Adipocyte (in vitro differentiated cells): Measurements from ENCODE around the gene PELI1.

ENCODE experiments used
- DNase-seq: peaks from one replicate; pipeline ENCODE4 v3.0.0-alpha.2; 2015; ENCODE audit warnings: low read depth
- H3K27me3 ChIP-seq: replicated peaks from 2 replicates; pipeline ENCODE4 v1.7.0; 2013; ENCODE audit warnings: mild to moderate bottlenecking, low read length, moderate library complexity; ENCODE audit not compliant: control insufficient read depth, insufficient read depth
- H3K36me3 ChIP-seq: 2 replicates; pipeline ENCODE4 v1.7.0; 2013; ENCODE audit warnings: low read length, mild to moderate bottlenecking, moderate library complexity; ENCODE audit not compliant: control insufficient read depth, insufficient read depth, severe bottlenecking
- H3K4me1 ChIP-seq: 2 replicates; pipeline ENCODE4 v1.7.0; 2013; ENCODE audit warnings: mild to moderate bottlenecking, low read length, moderate library complexity; ENCODE audit not compliant: control insufficient read depth, insufficient read depth
- H3K4me3 ChIP-seq: 2 replicates; pipeline ENCODE4 v1.7.0; 2013; ENCODE audit warnings: mild to moderate bottlenecking, low read length, moderate library complexity
- H3K9ac ChIP-seq: 2 replicates; pipeline ENCODE4 v1.7.0; 2013; ENCODE audit warnings: mild to moderate bottlenecking, low read length, moderate library complexity
- H3K9me3 ChIP-seq: 2 replicates; pipeline ENCODE4 v1.7.0; 2013; ENCODE audit warnings: mild to moderate bottlenecking, low read length, moderate library complexity; ENCODE audit not compliant: control insufficient read depth

PELI1 gene

GRCh38 chr2:64173156-64174135 is 29.2 kb upstream of the PELI1 start:
- no peaks in the 10 kb centered on the region for H3K27me3 ChIP-seq
- H3K4me3 ChIP-seq, result no peak overlapping the region
- no peak overlapping the region for H3K9ac ChIP-seq
- peaks cover 15% of the 10 kb centered on the region for H3K4me1 ChIP-seq
- no peak for DNase-seq
- H3K9me3 ChIP-seq, result no peaks in the 10 kb centered on the region
- no peaks in the 10 kb centered on the region for H3K36me3 ChIP-seq

DNA sequence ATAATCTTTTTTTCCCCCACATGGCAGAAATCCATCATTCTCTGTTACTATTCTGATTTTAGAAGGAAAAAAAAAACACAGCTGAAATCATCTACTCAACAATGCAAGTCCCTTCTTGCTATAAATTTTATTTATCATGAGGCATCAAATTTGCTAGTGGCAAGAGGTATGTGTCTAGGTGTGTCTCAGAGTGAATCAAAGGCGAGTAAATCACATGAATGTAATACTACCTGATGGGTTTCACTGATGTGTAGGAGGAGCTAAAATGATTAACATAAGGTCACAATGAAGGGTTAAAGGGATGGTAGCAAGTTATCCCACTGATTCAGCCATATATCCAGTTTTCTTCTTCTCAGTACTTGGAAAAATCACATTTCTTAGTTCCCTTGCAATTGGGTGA is 24.5 kb upstream of the PELI1 start:
- no peaks in the 10 kb centered on the region for H3K9me3 ChIP-seq
- no peaks in the 10 kb centered on the region for H3K36me3 ChIP-seq
- DNase-seq, result no peak
- H3K4me1 ChIP-seq, result no peaks in the 10 kb centered on the region
- no peak overlapping the region for H3K9ac ChIP-seq
- H3K27me3 ChIP-seq, result no peaks in the 10 kb centered on the region
- no peak overlapping the region for H3K4me3 ChIP-seq

DNA sequence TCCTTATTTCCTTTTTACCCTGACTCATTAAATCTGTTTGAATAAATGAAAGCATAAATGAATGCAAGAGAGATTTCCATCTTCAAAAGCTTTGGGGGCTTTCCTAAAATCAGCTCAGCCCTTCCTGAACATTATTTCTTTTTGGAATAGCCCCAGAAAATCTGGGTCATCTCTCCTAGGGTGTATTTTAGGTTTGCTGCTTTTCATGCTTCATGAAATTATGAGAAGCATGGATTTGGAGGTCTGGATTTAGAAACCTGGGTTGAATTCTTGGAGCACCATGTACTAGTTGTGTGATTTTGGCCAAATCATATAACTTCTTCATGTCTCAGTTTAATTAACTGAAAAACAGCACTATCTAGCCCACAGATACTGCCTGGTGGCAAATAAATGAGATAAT is 24.0 kb upstream of the PELI1 start:
- H3K9me3 ChIP-seq, result no peaks in the 10 kb centered on the region
- no peaks in the 10 kb centered on the region for H3K36me3 ChIP-seq
- H3K4me3 ChIP-seq, result no peak overlapping the region
- no peaks in the 10 kb centered on the region for H3K4me1 ChIP-seq
- no peaks in the 10 kb centered on the region for H3K27me3 ChIP-seq
- no peak for DNase-seq
- no peak overlapping the region for H3K9ac ChIP-seq

GRCh38 chr2:64166637-64167420 is 22.6 kb upstream of the PELI1 start:
- Histone ChIP-seq H3K9me3 (no peaks in the 10 kb centered on the region), H3K4me3 (no peak overlapping the region), H3K9ac (no peak overlapping the region), H3K4me1 (no peaks in the 10 kb centered on the region), H3K27me3 (no peaks in the 10 kb centered on the region), H3K36me3 (no peaks in the 10 kb centered on the region)
- DNase-seq, result no peak

DNA sequence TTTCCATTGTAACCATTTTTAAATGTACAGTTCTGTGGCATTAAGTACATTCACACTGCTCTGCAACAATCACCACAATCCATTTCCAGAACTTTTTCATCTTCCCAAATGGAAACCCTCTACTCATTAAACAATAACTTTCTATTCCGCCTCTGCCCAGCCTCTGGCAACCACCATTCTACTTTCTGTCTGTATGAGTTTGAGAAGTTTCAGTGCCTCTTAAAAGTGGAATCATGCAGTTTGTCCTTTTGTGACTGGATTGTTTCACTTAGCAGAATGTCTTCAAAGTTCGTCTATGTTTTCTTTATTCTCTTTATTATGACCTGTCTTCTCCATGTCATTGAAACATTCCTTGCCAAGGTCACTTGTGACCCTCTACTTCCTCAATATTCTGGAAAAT is 22.0 kb upstream of the PELI1 start:
- no peaks in the 10 kb centered on the region for H3K4me1 ChIP-seq

DNA sequence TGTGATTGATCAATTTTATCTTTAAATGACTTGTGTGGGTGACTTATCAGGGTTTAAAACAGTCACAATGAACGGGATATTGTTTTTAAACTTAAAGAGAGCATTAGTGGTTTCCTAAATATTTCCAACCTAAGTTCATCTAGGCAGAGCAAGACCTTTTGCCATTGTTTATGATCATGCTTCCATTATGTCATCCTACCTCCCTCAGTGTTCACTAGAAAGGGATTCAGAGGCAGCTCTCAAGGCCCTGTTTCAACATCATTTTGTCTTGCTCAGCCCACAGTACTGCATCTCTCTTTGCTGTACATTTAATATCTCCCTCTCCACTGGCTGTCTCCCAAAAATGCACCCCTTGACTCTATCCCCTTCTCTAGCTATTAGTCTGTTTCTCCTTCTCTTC is 21.5 kb upstream of the PELI1 start:
- Histone ChIP-seq H3K36me3 (no peaks in the 10 kb centered on the region), H3K4me3 (no peak overlapping the region), H3K9ac (no peak overlapping the region), H3K27me3 (no peaks in the 10 kb centered on the region), H3K4me1 (no peaks in the 10 kb centered on the region), H3K9me3 (no peaks in the 10 kb centered on the region)
- peak; percentile 33 for DNase-seq

More for the DNA sequence above, 22.0 kb upstream of the PELI1 start:
- Histone ChIP-seq H3K9ac (no peak overlapping the region), H3K4me3 (no peak overlapping the region), H3K9me3 (no peaks in the 10 kb centered on the region), H3K36me3 (no peaks in the 10 kb centered on the region), H3K27me3 (no peaks in the 10 kb centered on the region)
- DNase-seq, result no peak

DNA sequence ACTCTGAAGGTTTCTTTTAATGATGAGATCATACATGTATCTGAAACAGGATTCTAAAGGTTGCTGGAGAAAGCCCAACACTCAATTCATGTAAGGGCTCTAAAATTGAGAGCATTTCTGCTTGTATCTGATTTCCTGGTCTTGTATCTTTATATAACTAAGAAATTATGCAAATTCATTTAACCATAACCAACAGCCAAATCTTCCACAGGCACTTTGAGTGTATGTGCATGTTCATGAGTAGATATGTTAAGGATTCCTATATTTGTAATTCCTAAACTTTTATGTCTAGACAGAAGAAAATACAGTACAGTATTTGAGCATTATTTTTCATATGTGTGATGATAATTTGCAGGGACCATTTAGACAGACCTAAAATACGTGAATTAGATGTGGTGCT is 20.4 kb upstream of the PELI1 start:
- H3K4me3 ChIP-seq, result no peak overlapping the region
- no peak for DNase-seq
- H3K27me3 ChIP-seq, result no peaks in the 10 kb centered on the region

GRCh38 chr2:64162516-64162915 is 18.3 kb upstream of the PELI1 start:
- H3K4me3 ChIP-seq, result no peak overlapping the region
- no peak overlapping the region for H3K9ac ChIP-seq
- H3K4me1 ChIP-seq, result peaks cover 9% of the 10 kb centered on the region
- no peak for DNase-seq
- no peaks in the 10 kb centered on the region for H3K36me3 ChIP-seq
- H3K9me3 ChIP-seq, result no peaks in the 10 kb centered on the region
- H3K27me3 ChIP-seq, result no peaks in the 10 kb centered on the region

More for the DNA sequence above, 20.4 kb upstream of the PELI1 start:
- Histone ChIP-seq H3K36me3 (no peaks in the 10 kb centered on the region), H3K4me1 (no peaks in the 10 kb centered on the region), H3K9ac (no peak overlapping the region), H3K9me3 (no peaks in the 10 kb centered on the region)

DNA sequence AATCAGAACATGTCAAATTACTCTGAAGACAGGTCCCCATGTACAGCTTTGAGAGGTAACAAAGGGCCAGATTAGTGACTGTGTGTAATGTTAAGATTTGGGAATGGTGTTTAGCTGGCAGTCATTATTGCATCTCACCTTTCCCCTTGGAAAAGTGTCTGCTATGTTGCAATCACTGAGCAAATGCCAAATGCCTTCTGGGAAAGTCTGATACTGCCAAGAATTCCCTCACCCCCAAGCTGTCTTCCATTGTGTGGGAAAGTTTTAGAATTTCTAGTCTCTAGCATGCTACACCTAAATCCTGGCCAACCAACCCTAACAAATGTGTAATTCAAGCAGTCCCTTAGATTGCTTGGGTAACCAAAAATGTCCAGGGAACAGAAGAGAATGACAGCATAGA is 13.6 kb upstream of the PELI1 start:
- Histone ChIP-seq H3K27me3 (no peaks in the 10 kb centered on the region), H3K4me1 (peaks cover 21% of the 10 kb centered on the region), H3K9me3 (no peaks in the 10 kb centered on the region), H3K9ac (no peak overlapping the region), H3K36me3 (no peaks in the 10 kb centered on the region), H3K4me3 (no peak overlapping the region)
- peak; percentile 67 for DNase-seq

DNA sequence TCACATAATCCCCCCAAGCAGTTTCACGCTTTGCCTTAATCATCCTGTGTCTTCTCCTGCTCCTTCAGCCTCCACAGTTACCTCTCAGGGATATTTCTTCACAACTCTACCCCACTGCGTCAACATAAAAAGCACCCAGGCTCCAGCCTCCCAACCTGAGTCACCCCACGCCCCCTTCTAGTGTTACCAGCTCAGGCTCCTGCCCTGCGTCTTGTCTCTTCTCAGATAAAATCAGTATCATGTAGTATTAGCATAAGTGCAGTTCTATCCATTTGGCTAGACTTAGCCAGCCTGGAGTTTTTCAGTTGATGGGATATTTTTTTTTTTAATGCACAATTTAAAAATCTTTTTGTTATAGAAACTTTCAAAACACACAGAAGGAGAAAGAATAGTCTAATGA is 9.6 kb upstream of the PELI1 start:
- no peaks in the 10 kb centered on the region for H3K27me3 ChIP-seq
- H3K9ac ChIP-seq, result no peak overlapping the region
- H3K36me3 ChIP-seq, result no peaks in the 10 kb centered on the region
- H3K4me1 ChIP-seq, result peaks cover 23% of the 10 kb centered on the region
- no peaks in the 10 kb centered on the region for H3K9me3 ChIP-seq
- H3K4me3 ChIP-seq, result no peak overlapping the region
- no peak for DNase-seq

- H3K36me3 ChIP-seq, result no peaks in the 10 kb centered on the region
- H3K9ac ChIP-seq, result no peak overlapping the region
- H3K4me1 ChIP-seq, result peaks cover 7% of the 10 kb centered on the region
- H3K4me3 ChIP-seq, result no peak overlapping the region
- no peaks in the 10 kb centered on the region for H3K27me3 ChIP-seq
- no peaks in the 10 kb centered on the region for H3K9me3 ChIP-seq
- DNase-seq, result no peak
Measured at GRCh38 chr2:64151476-64151875, 7.3 kb upstream of the PELI1 start.
